ENCODE results near the gene MYLK.

The MYLK gene

GRCh38 chr3:123871946-123872345 is 12.2 kb downstream of the MYLK start:
- Histone ChIP-seq H3K9me3 (ENCODE audit: low read depth, low read length) (no peaks in the 10 kb centered on the region; the same call in 1 of the 2 replicates), H3K36me3 (ENCODE audit: insufficient read depth, low read length) (no peaks in the 10 kb centered on the region), H3K27ac (no peak overlapping the region), H3K4me3 (no peak overlapping the region), H3K9ac (ENCODE audit: insufficient read length) (no peak overlapping the region)
- DNase-seq (ENCODE audit: low read depth, low spot score): no peak
- no peak for TF ChIP-seq EZH2 (IDR thresholded peaks at IDR 0.05)
- no peak for TF ChIP-seq FOXP2 (optimal IDR thresholded peaks at IDR 0.05; ENCODE audit: control extremely low read depth, extremely low read length, insufficient read depth)
- TF ChIP-seq POLR2AphosphoS5 (IDR thresholded peaks at IDR 0.05; ENCODE audit: borderline replicate concordance, low read depth, low read length): no peak

GRCh38 chr3:123870033-123870432 is 14.1 kb downstream of the MYLK start:
- TF ChIP-seq FOXP2 (optimal IDR thresholded peaks at IDR 0.05; ENCODE audit: control extremely low read depth, extremely low read length, insufficient read depth): no peak
- no peak for TF ChIP-seq POLR2AphosphoS5 (IDR thresholded peaks at IDR 0.05; ENCODE audit: borderline replicate concordance, low read depth, low read length)
- no peak for TF ChIP-seq EZH2 (IDR thresholded peaks at IDR 0.05)

GRCh38 chr3:123869165-123869564 is 15.0 kb downstream of the MYLK start:
- Histone ChIP-seq H3K9ac (ENCODE audit: insufficient read length) (no peak overlapping the region), H3K4me3 (no peak overlapping the region), H3K27ac (no peak overlapping the region), H3K36me3 (ENCODE audit: insufficient read depth, low read length) (no peaks in the 10 kb centered on the region), H3K9me3 (ENCODE audit: low read depth, low read length) (no peaks in the 10 kb centered on the region; the same call in 1 of the 2 replicates)
- TF ChIP-seq EZH2 (IDR thresholded peaks at IDR 0.05): no peak
- TF ChIP-seq POLR2AphosphoS5 (IDR thresholded peaks at IDR 0.05; ENCODE audit: borderline replicate concordance, low read depth, low read length): no peak
- TF ChIP-seq FOXP2 (optimal IDR thresholded peaks at IDR 0.05; ENCODE audit: control extremely low read depth, extremely low read length, insufficient read depth): no peak
- DNase-seq (ENCODE audit: low read depth, low spot score): no peak

More at GRCh38 chr3:123870033-123870432, 14.1 kb downstream of the MYLK start:
- H3K9ac ChIP-seq (ENCODE audit: insufficient read length): no peak overlapping the region
- no peak overlapping the region for H3K4me3 ChIP-seq
- no peaks in the 10 kb centered on the region; the same call in 1 of the 2 replicates for H3K9me3 ChIP-seq (ENCODE audit: low read depth, low read length)
- H3K27ac ChIP-seq: no peak overlapping the region
- no peak for DNase-seq (ENCODE audit: low read depth, low spot score)
- H3K36me3 ChIP-seq (ENCODE audit: insufficient read depth, low read length): no peaks in the 10 kb centered on the region

GRCh38 chr3:123864706-123865105 is 19.4 kb downstream of the MYLK start:
- no peak overlapping the region for H3K4me3 ChIP-seq
- H3K27ac ChIP-seq: no peak overlapping the region
- no peaks in the 10 kb centered on the region for H3K9me3 ChIP-seq (ENCODE audit: low read depth, low read length)
- no peaks in the 10 kb centered on the region for H3K36me3 ChIP-seq (ENCODE audit: insufficient read depth, low read length)
- H3K9ac ChIP-seq (ENCODE audit: insufficient read length): no peak overlapping the region
- no peak for DNase-seq (ENCODE audit: low read depth, low spot score)
- no peak for TF ChIP-seq FOXP2 (optimal IDR thresholded peaks at IDR 0.05; ENCODE audit: control extremely low read depth, extremely low read length, insufficient read depth)
- no peak for TF ChIP-seq EZH2 (IDR thresholded peaks at IDR 0.05)
- TF ChIP-seq POLR2AphosphoS5 (IDR thresholded peaks at IDR 0.05; ENCODE audit: borderline replicate concordance, low read depth, low read length): no peak

GRCh38 chr3:123862152-123862551 is 22.0 kb downstream of the MYLK start:
- no peaks in the 10 kb centered on the region for H3K36me3 ChIP-seq (ENCODE audit: insufficient read depth, low read length)

GRCh38 chr3:123861081-123861836 is 22.9 kb downstream of the MYLK start:
- TF ChIP-seq EZH2 (IDR thresholded peaks at IDR 0.05): no peak
- no peak for TF ChIP-seq FOXP2 (optimal IDR thresholded peaks at IDR 0.05; ENCODE audit: control extremely low read depth, extremely low read length, insufficient read depth)
- TF ChIP-seq POLR2AphosphoS5 (IDR thresholded peaks at IDR 0.05; ENCODE audit: borderline replicate concordance, low read depth, low read length): no peak
- Histone ChIP-seq H3K9me3 (ENCODE audit: low read depth, low read length) (no peaks in the 10 kb centered on the region), H3K4me3 (no peak overlapping the region), H3K9ac (ENCODE audit: insufficient read length) (no peak overlapping the region), H3K36me3 (ENCODE audit: insufficient read depth, low read length) (no peaks in the 10 kb centered on the region), H3K27ac (no peak overlapping the region)
- DNase-seq (ENCODE audit: low read depth, low spot score): no peak

More at GRCh38 chr3:123862152-123862551, 22.0 kb downstream of the MYLK start:
- Histone ChIP-seq H3K27ac (no peak overlapping the region), H3K9me3 (ENCODE audit: low read depth, low read length) (no peaks in the 10 kb centered on the region), H3K4me3 (no peak overlapping the region), H3K9ac (ENCODE audit: insufficient read length) (no peak overlapping the region)
- DNase-seq (ENCODE audit: low read depth, low spot score): no peak
- TF ChIP-seq POLR2AphosphoS5 (IDR thresholded peaks at IDR 0.05; ENCODE audit: borderline replicate concordance, low read depth, low read length) (no peak), FOXP2 (optimal IDR thresholded peaks at IDR 0.05; ENCODE audit: control extremely low read depth, extremely low read length, insufficient read depth) (no peak), EZH2 (IDR thresholded peaks at IDR 0.05) (no peak)

- no peaks in the 10 kb centered on the region for H3K9me3 ChIP-seq (ENCODE audit: low read depth, low read length)
- no peaks in the 10 kb centered on the region for H3K36me3 ChIP-seq (ENCODE audit: insufficient read depth, low read length)
- no peak overlapping the region for H3K27ac ChIP-seq
- no peak for DNase-seq (ENCODE audit: low read depth, low spot score)
- no peak overlapping the region for H3K9ac ChIP-seq (ENCODE audit: insufficient read length)
- H3K4me3 ChIP-seq: no peak overlapping the region
- TF ChIP-seq POLR2AphosphoS5 (IDR thresholded peaks at IDR 0.05; ENCODE audit: borderline replicate concordance, low read depth, low read length) (no peak), EZH2 (IDR thresholded peaks at IDR 0.05) (no peak), FOXP2 (optimal IDR thresholded peaks at IDR 0.05; ENCODE audit: control extremely low read depth, extremely low read length, insufficient read depth) (no peak)
Observed at GRCh38 chr3:123859177-123859576, 25.0 kb downstream of the MYLK start.

GRCh38 chr3:123854905-123855304 is 29.2 kb downstream of the MYLK start:
- no peak for DNase-seq (ENCODE audit: low read depth, low spot score)
- no peaks in the 10 kb centered on the region for H3K9me3 ChIP-seq (ENCODE audit: low read depth, low read length)
- H3K27ac ChIP-seq: no peak overlapping the region
- H3K4me3 ChIP-seq: no peak overlapping the region
- no peaks in the 10 kb centered on the region for H3K36me3 ChIP-seq (ENCODE audit: insufficient read depth, low read length)
- TF ChIP-seq POLR2AphosphoS5 (IDR thresholded peaks at IDR 0.05; ENCODE audit: borderline replicate concordance, low read depth, low read length) (no peak), FOXP2 (optimal IDR thresholded peaks at IDR 0.05; ENCODE audit: control extremely low read depth, extremely low read length, insufficient read depth) (no peak), EZH2 (IDR thresholded peaks at IDR 0.05) (no peak)
- H3K9ac ChIP-seq (ENCODE audit: insufficient read length): no peak overlapping the region

Data from SK-N-MC (cell line).